Natural killer cell (primary cell): ENCODE measurements around the gene GPSM3. TPM values are rescaled to one million over a fixed set of nuclear protein-coding genes. Genes with fewer than 3 reads are reported as not detected.

ENCODE experiments used
- ATAC-seq, 3 donors: fragments of 150-1000 bp in 2 of 3; fragments of 200-7000 bp in 1 of 3; cut with Tn5 transposase; 1 replicate in 1 of 3; 2 replicates in 2 of 3; pipeline ENCODE4 v1.10.0; 2021; ENCODE audit warnings: mild to moderate bottlenecking in 2 of 3, moderate library complexity in 2 of 3
- DNase-seq, 2 donors: peaks; one replicate each; pipeline versions ENCODE4 v3.0.0 to v3.0.0-alpha.2; 2013 to 2021; ENCODE audit warnings: mixed read lengths in 1 of 2
- H3K27ac ChIP-seq: one replicate; pipeline ENCODE4 v1.5.1; 2013; ENCODE audit warnings: mild to moderate bottlenecking, low read length
- H3K27me3 ChIP-seq: one replicate; pipeline ENCODE4 v1.6.1; 2013; ENCODE audit warnings: low read length; ENCODE audit not compliant: control insufficient read depth, insufficient read depth
- H3K36me3 ChIP-seq: one replicate; pipeline ENCODE4 v1.6.1; 2013; ENCODE audit warnings: low read length; ENCODE audit not compliant: control insufficient read depth, insufficient read depth
- H3K4me1 ChIP-seq: one replicate; pipeline ENCODE4 v1.6.1; 2013; ENCODE audit warnings: low read length; ENCODE audit not compliant: control insufficient read depth, insufficient read depth
- H3K4me3 ChIP-seq: one replicate; pipeline ENCODE4 v1.5.1; 2013; ENCODE audit warnings: low read length
- H3K9me3 ChIP-seq: one replicate; pipeline ENCODE4 v1.6.1; 2013; ENCODE audit warnings: low read length; ENCODE audit not compliant: control insufficient read depth, insufficient read depth
- H3K27ac Mint-ChIP-seq, 2 donors: one replicate each; pipeline ENCODE4 v1.8.0; 2022; ENCODE audit warnings: mild to moderate bottlenecking in 2 of 2, mixed read lengths in 2 of 2, moderate library complexity in 1 of 2
- H3K27me3 Mint-ChIP-seq, 2 donors: one replicate each; pipeline ENCODE4 v1.8.0; 2022; ENCODE audit warnings: low read depth in 2 of 2, mixed read lengths in 2 of 2
- H3K36me3 Mint-ChIP-seq: one replicate; pipeline ENCODE4 v1.8.0; 2022; ENCODE audit warnings: mixed read lengths
- H3K4me1 Mint-ChIP-seq, 2 donors: one replicate each; pipeline ENCODE4 v1.8.0; 2022; ENCODE audit warnings: mixed read lengths in 2 of 2
- H3K4me3 Mint-ChIP-seq: one replicate; pipeline ENCODE4 v1.8.0; 2022; ENCODE audit warnings: mild to moderate bottlenecking, moderate library complexity, mixed read lengths
- H3K9me3 Mint-ChIP-seq, 2 donors: one replicate each; pipeline ENCODE4 v1.8.0; 2022; ENCODE audit warnings: mixed read lengths in 2 of 2
- WGBS: methylation state at CpG from one replicate; pipeline ENCODE4 v1.1.7; 2013; ENCODE audit warnings: missing lambda C conversion rate; ENCODE audit not compliant: insufficient coverage; 5-methylcytosine and 5-hydroxymethylcytosine counted together
- intact Hi-C: fragments of 100-400 bp; cut with micrococcal nuclease; formaldehyde crosslinking; loops from one replicate; pipeline ENCODE4 v1.14.2; 2022
- total RNA-seq, 4 donors: library from RNA; stranded (reverse); fragments of 120-200 nt in 1 of 4; gene quantifications; one replicate each; pipeline versions ENCODE4 v1.2.3 to v1.2.4, GENCODE V29; 2013 to 2022
- TF ChIP-seq, protein P1 (sequence below): fragments of 200-600 bp; IDR thresholded peaks from one replicate; pipeline ENCODE4 v1.8.0; 2022; ENCODE audit warnings: antibody characterized with exemption

The GPSM3 gene
- total RNA-seq, 3 donors from 2014 or later (not counting 1 experiment from before 2014, with no cell fraction given): 216 to 240 (median 221) TPM

DNA sequence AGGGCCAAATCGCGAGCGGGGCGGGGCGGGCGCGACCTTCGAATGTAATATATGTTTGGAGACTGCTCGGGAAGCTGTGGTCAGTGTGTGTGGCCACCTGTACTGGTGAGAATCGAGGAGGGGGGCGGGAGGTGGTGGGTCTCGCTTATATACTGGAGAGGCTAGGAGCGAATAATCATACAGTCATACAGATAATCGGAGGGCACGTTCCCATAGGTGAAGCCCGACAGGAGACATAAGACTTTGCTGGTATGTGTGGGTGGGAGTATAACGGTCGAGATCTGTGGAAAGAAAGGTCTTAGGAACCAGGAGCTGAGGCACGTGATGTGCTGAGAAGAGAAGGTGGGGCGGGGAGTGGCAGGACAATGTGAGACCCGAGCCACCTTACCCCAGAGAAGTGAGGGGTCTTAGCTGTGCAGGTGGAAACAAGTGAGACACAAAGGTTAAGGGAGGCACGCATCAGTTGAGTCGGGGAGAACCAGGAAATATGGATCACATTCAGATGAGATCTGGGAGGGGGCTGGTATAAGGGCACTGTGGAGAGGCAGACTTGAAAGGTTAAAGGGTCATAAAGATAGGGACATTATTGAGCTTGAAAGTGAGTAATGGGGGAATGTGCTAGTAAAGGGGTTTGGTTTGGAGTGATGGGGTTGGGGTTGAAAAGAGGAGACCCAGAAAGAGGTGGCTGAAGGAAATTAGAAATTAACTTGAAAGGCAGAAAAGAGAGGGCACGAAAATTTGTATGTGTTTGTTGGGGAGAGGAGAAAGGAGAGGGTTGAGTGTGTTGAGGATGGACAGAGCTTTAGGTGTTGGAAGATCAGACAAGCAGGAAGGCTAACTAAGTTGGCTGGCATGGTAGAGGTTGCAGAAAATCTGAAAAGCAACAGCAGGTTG is 13.6 kb downstream of the GPSM3 start:
- H3K27me3 Mint-ChIP-seq: no peaks in the 10 kb centered on the region
- Histone ChIP-seq H3K4me3 (peak overlapping the region; percentile 75), H3K27ac (peak overlapping the region; percentile 97), H3K27me3 (no peaks in the 10 kb centered on the region), H3K9me3 (no peaks in the 10 kb centered on the region), H3K36me3 (peaks cover 33% of the 10 kb centered on the region), H3K4me1 (peaks cover 43% of the 10 kb centered on the region)
- no peak for ATAC-seq
- peak overlapping the region; percentile 97 for H3K27ac Mint-ChIP-seq
- no peaks in the 10 kb centered on the region for H3K9me3 Mint-ChIP-seq
- WGBS: 2% methylated on average over 24 of the region's 24 CpGs
- H3K4me1 Mint-ChIP-seq: peaks cover 64 to 77% of the 10 kb centered on the region in 2 donors
- no peaks in the 10 kb centered on the region for H3K36me3 Mint-ChIP-seq
- H3K4me3 Mint-ChIP-seq: peak overlapping the region; percentile 97
- no peak for DNase-seq
- TF ChIP-seq, protein P1, sequence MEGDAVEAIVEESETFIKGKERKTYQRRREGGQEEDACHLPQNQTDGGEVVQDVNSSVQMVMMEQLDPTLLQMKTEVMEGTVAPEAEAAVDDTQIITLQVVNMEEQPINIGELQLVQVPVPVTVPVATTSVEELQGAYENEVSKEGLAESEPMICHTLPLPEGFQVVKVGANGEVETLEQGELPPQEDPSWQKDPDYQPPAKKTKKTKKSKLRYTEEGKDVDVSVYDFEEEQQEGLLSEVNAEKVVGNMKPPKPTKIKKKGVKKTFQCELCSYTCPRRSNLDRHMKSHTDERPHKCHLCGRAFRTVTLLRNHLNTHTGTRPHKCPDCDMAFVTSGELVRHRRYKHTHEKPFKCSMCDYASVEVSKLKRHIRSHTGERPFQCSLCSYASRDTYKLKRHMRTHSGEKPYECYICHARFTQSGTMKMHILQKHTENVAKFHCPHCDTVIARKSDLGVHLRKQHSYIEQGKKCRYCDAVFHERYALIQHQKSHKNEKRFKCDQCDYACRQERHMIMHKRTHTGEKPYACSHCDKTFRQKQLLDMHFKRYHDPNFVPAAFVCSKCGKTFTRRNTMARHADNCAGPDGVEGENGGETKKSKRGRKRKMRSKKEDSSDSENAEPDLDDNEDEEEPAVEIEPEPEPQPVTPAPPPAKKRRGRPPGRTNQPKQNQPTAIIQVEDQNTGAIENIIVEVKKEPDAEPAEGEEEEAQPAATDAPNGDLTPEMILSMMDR: no peak
- intact Hi-C loops: loop anchor here (1.0 to 10.0 kb wide), 5 partner anchors 12 to 794 kb away; partner anchors contain the start of genes C6orf47, CSNK2B, GPANK1 and LY6G5B

DNA sequence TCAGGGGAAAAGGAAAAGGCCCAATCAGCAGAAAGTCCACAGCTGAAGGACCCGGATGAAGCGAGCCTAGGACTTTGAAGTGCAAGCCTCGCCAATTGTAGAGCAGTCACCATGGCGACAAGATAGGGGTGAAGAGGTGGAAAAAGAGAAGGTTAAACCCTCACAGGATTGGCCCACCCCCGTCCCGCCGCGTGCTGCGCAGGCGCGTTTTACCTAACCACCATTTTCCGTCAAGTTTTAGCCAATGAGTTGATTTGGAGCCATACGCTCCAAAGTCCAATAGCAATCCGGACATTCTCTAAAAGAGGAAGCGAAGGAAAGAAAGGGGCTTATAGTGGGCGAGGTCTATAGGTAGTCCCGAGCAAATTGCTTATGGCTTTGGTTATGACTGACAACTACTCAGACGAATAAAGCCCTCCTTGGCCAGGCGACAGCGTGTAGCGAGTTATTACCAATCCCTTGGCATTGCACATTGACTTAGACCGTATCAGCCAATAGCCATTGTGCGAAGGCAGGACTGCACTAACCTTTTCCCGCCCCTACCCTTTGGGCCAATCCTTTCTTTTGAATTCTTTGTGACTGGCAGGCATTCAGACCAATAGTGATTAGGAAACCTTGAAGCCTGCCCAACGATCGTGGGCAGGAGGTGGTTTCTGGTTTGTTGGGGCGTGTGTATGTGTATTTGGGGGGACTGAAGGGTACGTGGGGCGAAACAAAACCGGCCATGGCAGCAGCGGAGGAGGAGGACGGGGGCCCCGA is 14.5 kb downstream of the GPSM3 start, which contains the start of gene RNF5:
Gene RNF5, plus strand, starts transcription at position 618 of the 759 bp plus-strand sequence. Its CDS starts 107 bp downstream, at position 725.
- Mint-ChIP-seq H3K36me3 (no peaks in the 10 kb centered on the region), H3K27ac (peak within 1 kb of the TSS; percentile 97), H3K9me3 (no peaks in the 10 kb centered on the region), H3K4me3 (peak within 1 kb of the TSS; percentile 97), H3K27me3 (no peaks in the 10 kb centered on the region), H3K4me1 (peaks cover 68 to 86% of the 10 kb centered on the region in 2 donors)
- Histone ChIP-seq H3K9me3 (no peaks in the 10 kb centered on the region), H3K36me3 (peaks cover 25% of the 10 kb centered on the region), H3K4me1 (peaks cover 43% of the 10 kb centered on the region), H3K27ac (peak within 1 kb of the TSS; percentile 97), H3K27me3 (no peaks in the 10 kb centered on the region), H3K4me3 (peak within 1 kb of the TSS; percentile 75)
- intact Hi-C loops: loop anchor here (1.0 to 10.0 kb wide), 6 partner anchors 12 to 794 kb away; partner anchors contain the start of genes C6orf47, CSNK2B, FKBPL and GPANK1
- DNase-seq (peak; percentile 78 to 99), ATAC-seq (peak; percentile 81 to 93 (median 83))
- 0% methylated on average over 33 of the region's 33 CpGs for WGBS
- TF ChIP-seq, protein P1: no peak

DNA sequence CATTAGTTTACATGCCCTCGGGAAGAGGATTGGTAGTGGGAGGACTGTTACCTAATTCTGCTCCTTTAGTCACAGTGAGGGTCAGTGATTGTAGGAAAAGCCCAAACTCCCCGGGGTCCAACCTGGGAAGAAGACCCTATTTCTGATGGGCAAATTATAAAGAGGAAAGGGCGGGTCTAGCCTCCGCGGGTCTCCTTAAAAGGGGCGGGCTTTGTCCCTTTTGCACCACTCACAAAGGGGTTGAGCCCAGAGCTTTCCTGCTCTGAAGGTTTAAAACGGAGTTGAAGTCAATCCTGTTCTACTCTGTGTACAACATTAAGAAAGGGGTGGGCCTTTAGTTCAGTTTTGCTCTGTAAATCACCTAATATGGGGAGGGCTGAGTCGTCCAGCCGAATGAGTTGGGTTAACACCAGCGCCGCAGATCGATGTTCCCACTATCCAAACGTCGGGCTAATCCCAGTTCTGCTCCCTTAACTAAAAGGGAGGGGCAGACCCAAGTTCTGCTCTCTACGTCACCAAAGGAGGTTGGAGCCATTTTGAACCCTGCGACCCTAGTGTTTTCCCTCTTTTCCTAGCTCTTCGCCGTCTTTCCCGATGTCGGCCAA is 15.2 kb downstream of the GPSM3 start:
- intact Hi-C loops: loop anchor here (1.0 to 10.0 kb wide), 3 partner anchors 47 to 795 kb away; partner anchors contain the start of genes C6orf47, CSNK2B, FKBPL and GPANK1

More for the DNA sequence above, 15.2 kb downstream of the GPSM3 start:
- no peaks in the 10 kb centered on the region for H3K9me3 Mint-ChIP-seq
- H3K4me3 ChIP-seq: peak overlapping the region; percentile 75
- TF ChIP-seq, protein P1: no peak
- H3K36me3 Mint-ChIP-seq: no peaks in the 10 kb centered on the region
- peak overlapping the region; percentile 97 for H3K27ac ChIP-seq
- H3K4me1 ChIP-seq: peaks cover 39% of the 10 kb centered on the region
- DNase-seq (no peak), ATAC-seq (peak in 1 of 3 donors; percentile 2)
- H3K4me1 Mint-ChIP-seq: peaks cover 68 to 83% of the 10 kb centered on the region in 2 donors
- no peaks in the 10 kb centered on the region for H3K27me3 Mint-ChIP-seq
- H3K27ac Mint-ChIP-seq: peak overlapping the region; percentile 97
- peak overlapping the region; percentile 97 for H3K4me3 Mint-ChIP-seq
- under 1% methylated on average over 20 of the region's 20 CpGs for WGBS
- no peaks in the 10 kb centered on the region for H3K9me3 ChIP-seq
- H3K27me3 ChIP-seq: no peaks in the 10 kb centered on the region
- H3K36me3 ChIP-seq: peaks cover 18% of the 10 kb centered on the region
